Activated CD8-positive, alpha-beta T cell treated with anti-CD3 and anti-CD28 coated beads for 36 hours (primary cell): ENCODE measurements around the gene FSTL3. TPM values are rescaled to one million over a fixed set of nuclear protein-coding genes. Genes with fewer than 3 reads are reported as not detected.

Source experiments
- ATAC-seq: fragments of 200-7000 bp; cut with Tn5 transposase; one replicate; pipeline ENCODE4 v1.10.0; 2021; ENCODE audit warnings: mild to moderate bottlenecking, moderate library complexity
- CTCF ChIA-PET: fragments of 350-600 bp; sonication (Branson Sonifier 250); formaldehyde crosslinking; loops from one replicate; lab custom pipeline; 2021; ENCODE audit warnings: antibody characterized with exemption; lab: Charles Lee
- POLR2A ChIA-PET: fragments of 350-600 bp; sonication (Branson Sonifier 250); formaldehyde crosslinking; loops from one replicate; lab custom pipeline; 2021; ENCODE audit warnings: antibody characterized with exemption; lab: Charles Lee
- DNase-seq: peaks from one replicate; pipeline ENCODE4 v3.0.0-alpha.2; 2020
- H3K27ac Mint-ChIP-seq: one replicate; pipeline ENCODE4 v1.8.0; 2021; ENCODE audit warnings: mild to moderate bottlenecking, mixed read lengths
- H3K27me3 Mint-ChIP-seq: one replicate; pipeline ENCODE4 v1.8.0; 2021; ENCODE audit warnings: mixed read lengths
- H3K36me3 Mint-ChIP-seq: one replicate; pipeline ENCODE4 v1.8.0; 2021; ENCODE audit warnings: low read depth, mixed read lengths
- H3K4me1 Mint-ChIP-seq: one replicate; pipeline ENCODE4 v1.8.0; 2021; ENCODE audit warnings: low read depth, mixed read lengths
- H3K4me3 Mint-ChIP-seq: one replicate; pipeline ENCODE4 v1.8.0; 2021; ENCODE audit warnings: mild to moderate bottlenecking, moderate library complexity, mixed read lengths
- H3K9me3 Mint-ChIP-seq: one replicate; pipeline ENCODE4 v1.8.0; 2021; ENCODE audit warnings: mixed read lengths
- intact Hi-C: fragments of 100-400 bp; cut with micrococcal nuclease; formaldehyde crosslinking; loops from one replicate; pipeline ENCODE4 v1.10.0; 2022
- total RNA-seq, 2 experiments: library from RNA; stranded (reverse); gene quantifications; one replicate each; pipeline ENCODE4 v1.2.3, GENCODE V29; 2021
- TF ChIP-seq, protein P1 (sequence below): fragments of 200-600 bp; IDR thresholded peaks from one replicate; pipeline ENCODE4 v1.8.0; 2022; ENCODE audit warnings: antibody characterized with exemption, mild to moderate bottlenecking

The FSTL3 gene
- total RNA-seq, 2 experiments from 2014 or later: 12.3 TPM

DNA sequence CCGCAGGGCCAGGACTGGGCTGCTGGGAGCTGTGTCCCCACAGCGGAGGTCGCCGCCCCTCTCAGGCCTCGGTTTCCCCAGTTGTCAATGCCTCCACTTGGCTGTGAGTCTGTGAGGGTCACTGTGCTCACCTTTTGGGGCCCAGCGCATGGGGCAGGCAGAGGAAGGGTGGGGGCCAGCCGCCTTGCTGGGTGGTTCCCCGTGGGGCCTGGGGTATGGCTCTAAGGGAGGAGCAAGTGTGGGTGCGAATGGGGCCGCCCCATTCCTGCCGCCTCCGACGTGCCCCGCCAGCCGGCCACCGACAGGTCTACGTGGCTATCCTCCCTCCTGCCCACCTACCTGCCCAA lies 37.3 kb upstream of the FSTL3 start:
- Mint-ChIP-seq H3K27me3 (no peaks in the 10 kb centered on the region), H3K36me3 (no peaks in the 10 kb centered on the region), H3K9me3 (no peaks in the 10 kb centered on the region), H3K4me3 (peak overlapping the region; percentile 60), H3K4me1 (peaks cover 13% of the 10 kb centered on the region), H3K27ac (no peak overlapping the region)
- POLR2A ChIA-PET: no interaction called here
- CTCF ChIA-PET: no interaction called here
- intact Hi-C loops: no loop called here
- ATAC-seq: no peak
- TF ChIP-seq, protein P1, sequence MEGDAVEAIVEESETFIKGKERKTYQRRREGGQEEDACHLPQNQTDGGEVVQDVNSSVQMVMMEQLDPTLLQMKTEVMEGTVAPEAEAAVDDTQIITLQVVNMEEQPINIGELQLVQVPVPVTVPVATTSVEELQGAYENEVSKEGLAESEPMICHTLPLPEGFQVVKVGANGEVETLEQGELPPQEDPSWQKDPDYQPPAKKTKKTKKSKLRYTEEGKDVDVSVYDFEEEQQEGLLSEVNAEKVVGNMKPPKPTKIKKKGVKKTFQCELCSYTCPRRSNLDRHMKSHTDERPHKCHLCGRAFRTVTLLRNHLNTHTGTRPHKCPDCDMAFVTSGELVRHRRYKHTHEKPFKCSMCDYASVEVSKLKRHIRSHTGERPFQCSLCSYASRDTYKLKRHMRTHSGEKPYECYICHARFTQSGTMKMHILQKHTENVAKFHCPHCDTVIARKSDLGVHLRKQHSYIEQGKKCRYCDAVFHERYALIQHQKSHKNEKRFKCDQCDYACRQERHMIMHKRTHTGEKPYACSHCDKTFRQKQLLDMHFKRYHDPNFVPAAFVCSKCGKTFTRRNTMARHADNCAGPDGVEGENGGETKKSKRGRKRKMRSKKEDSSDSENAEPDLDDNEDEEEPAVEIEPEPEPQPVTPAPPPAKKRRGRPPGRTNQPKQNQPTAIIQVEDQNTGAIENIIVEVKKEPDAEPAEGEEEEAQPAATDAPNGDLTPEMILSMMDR: no peak
- no peak for DNase-seq

- TF ChIP-seq, protein P1: no peak
- ChIA-PET POLR2A (no interaction called here), CTCF (no interaction called here)
- Mint-ChIP-seq H3K4me1 (peaks cover 13% of the 10 kb centered on the region), H3K27ac (peak within 1 kb of the TSS; percentile 51), H3K9me3 (no peaks in the 10 kb centered on the region), H3K27me3 (no peaks in the 10 kb centered on the region), H3K36me3 (no peaks in the 10 kb centered on the region), H3K4me3 (peak within 1 kb of the TSS; percentile 60)
- intact Hi-C loops: no loop called here
- DNase-seq: peak; percentile 95
- peak; percentile 98 for ATAC-seq
Measured at GRCh38 chr19:639253-640160, 36.7 kb upstream of the FSTL3 start, which contains the start of gene FGF22. Gene FGF22 (plus strand): TSS chr19:639879. CDS start chr19:639926, 47 bp downstream.

DNA sequence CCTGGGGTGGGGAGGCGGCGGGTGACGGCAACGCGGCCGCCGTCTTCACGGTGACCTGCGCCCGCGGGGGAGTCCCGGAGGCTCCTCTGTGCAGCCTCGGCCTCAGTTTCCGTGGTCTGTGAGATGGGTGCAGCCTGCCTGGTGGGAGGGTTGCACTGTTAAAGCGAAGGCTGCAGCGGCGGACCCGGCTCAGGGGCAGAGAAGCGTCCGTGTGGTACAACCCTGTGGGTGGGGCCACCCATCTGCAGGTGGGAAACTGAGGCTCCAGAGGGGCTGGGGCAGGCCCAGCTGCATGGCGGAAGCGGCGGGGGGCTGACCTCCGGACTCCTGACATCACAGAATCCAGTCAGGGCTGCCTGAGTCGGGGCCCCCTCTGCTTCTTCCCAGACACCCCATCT lies 36.0 kb upstream of the FSTL3 start:
- ATAC-seq (no peak), DNase-seq (no peak)
- Mint-ChIP-seq H3K4me1 (peaks cover 13% of the 10 kb centered on the region), H3K27ac (no peak overlapping the region), H3K9me3 (no peaks in the 10 kb centered on the region), H3K27me3 (no peaks in the 10 kb centered on the region), H3K36me3 (peaks cover 3% of the 10 kb centered on the region), H3K4me3 (no peak overlapping the region)
- POLR2A ChIA-PET: no interaction called here
- intact Hi-C loops: no loop called here
- CTCF ChIA-PET: no interaction called here
- TF ChIP-seq, protein P1: no peak

GRCh38 chr19:640606-641189 lies 35.5 kb upstream of the FSTL3 start:
- H3K4me1 Mint-ChIP-seq: peaks cover 13% of the 10 kb centered on the region
- H3K9me3 Mint-ChIP-seq: no peaks in the 10 kb centered on the region
- no peak overlapping the region for H3K27ac Mint-ChIP-seq
- no peak overlapping the region for H3K4me3 Mint-ChIP-seq
- TF ChIP-seq, protein P1: no peak
- ChIA-PET POLR2A (interaction anchor here (0.6 kb wide), 1 partner anchor 9 kb away, joined by 3 read pairs; no protein-coding TSS in a partner anchor), CTCF (no interaction called here)
- intact Hi-C loops: no loop called here
- peaks cover 3% of the 10 kb centered on the region for H3K36me3 Mint-ChIP-seq
- ATAC-seq (no peak), DNase-seq (no peak)
- no peaks in the 10 kb centered on the region for H3K27me3 Mint-ChIP-seq

- Mint-ChIP-seq H3K4me1 (peaks cover 13% of the 10 kb centered on the region), H3K36me3 (peaks cover 3% of the 10 kb centered on the region), H3K4me3 (no peak overlapping the region), H3K27me3 (no peaks in the 10 kb centered on the region), H3K27ac (no peak overlapping the region), H3K9me3 (no peaks in the 10 kb centered on the region)
- POLR2A ChIA-PET: interaction anchor here (0.8 to 1.1 kb wide), 2 partner anchors 9 to 111 kb away, joined by 3 read pairs; no protein-coding TSS in a partner anchor
- CTCF ChIA-PET: no interaction called here
- intact Hi-C loops: no loop called here
- ATAC-seq (no peak), DNase-seq (no peak)
- TF ChIP-seq, protein P1: no peak
Measured at GRCh38 chr19:641702-642101, 34.5 kb upstream of the FSTL3 start.
